Stimulated activated CD4-positive, alpha-beta T cell treated with anti-CD3 and anti-CD28 coated beads, Interleukin-1b, Interleukin-23, amount 100 ng/mL, for 1 hour (primary cell): ENCODE data around the gene CORO2A.

ENCODE experiments used
- DNase-seq, 2 donors: peaks; one replicate each; pipeline ENCODE4 v3.0.0-alpha.2; 2020; ENCODE audit warnings: low read depth in 2 of 2

Gene CORO2A

GRCh38 chr9:98219794-98220370, 27.4 kb upstream of the CORO2A start:
- DNase-seq: no peak

- no peak for DNase-seq
Measured at GRCh38 chr9:98219364-98219716, 26.9 kb upstream of the CORO2A start.

- no peak for DNase-seq
Measured at GRCh38 chr9:98218562-98219363, 26.3 kb upstream of the CORO2A start.

GRCh38 chr9:98217255-98217654, 24.8 kb upstream of the CORO2A start:
- no peak for DNase-seq

GRCh38 chr9:98216391-98216790, 24.0 kb upstream of the CORO2A start:
- DNase-seq: no peak

GRCh38 chr9:98215821-98216220, 23.4 kb upstream of the CORO2A start:
- no peak for DNase-seq

GRCh38 chr9:98215271-98215670, 22.8 kb upstream of the CORO2A start:
- no peak for DNase-seq

- no peak for DNase-seq
Measured at GRCh38 chr9:98214811-98215210, 22.4 kb upstream of the CORO2A start.

- DNase-seq: no peak
Measured at GRCh38 chr9:98211260-98211659, 18.8 kb upstream of the CORO2A start.

GRCh38 chr9:98210435-98210834, 18.0 kb upstream of the CORO2A start:
- DNase-seq: no peak

GRCh38 chr9:98209530-98209929, 17.1 kb upstream of the CORO2A start:
- no peak for DNase-seq

GRCh38 chr9:98208635-98209034, 16.2 kb upstream of the CORO2A start:
- DNase-seq: no peak

- DNase-seq: no peak
Measured at GRCh38 chr9:98207606-98208005, 15.2 kb upstream of the CORO2A start.

GRCh38 chr9:98206754-98207153, 14.3 kb upstream of the CORO2A start:
- DNase-seq: no peak

GRCh38 chr9:98204692-98205091, 12.3 kb upstream of the CORO2A start:
- DNase-seq: no peak

- DNase-seq: no peak
Measured at GRCh38 chr9:98203153-98203552, 10.7 kb upstream of the CORO2A start.

GRCh38 chr9:98202252-98202651, 9.8 kb upstream of the CORO2A start:
- DNase-seq: no peak

GRCh38 chr9:98201749-98202148, 9.3 kb upstream of the CORO2A start:
- DNase-seq: no peak

GRCh38 chr9:98201102-98201501, 8.7 kb upstream of the CORO2A start:
- DNase-seq: no peak

GRCh38 chr9:98199388-98200033, 7.1 kb upstream of the CORO2A start:
- no peak for DNase-seq

GRCh38 chr9:98195671-98196070, 3.2 kb upstream of the CORO2A start:
- no peak for DNase-seq

GRCh38 chr9:98193336-98193944, 1.0 kb upstream of the CORO2A start:
- no peak for DNase-seq
